ENCODE data around the gene TMEM141. TPM values are rescaled to one million over a fixed set of nuclear protein-coding genes. Genes with fewer than 3 reads are reported as not detected.
"Not testable (repeated sequence)": the region's sequence is repeated elsewhere in the genome, so short reads cannot be mapped to it uniquely, and the experiment has no call there.

The TMEM141 gene
- total RNA-seq, 1 donor from 2014 or later = 19.9 TPM

GRCh38 chr9:136799079-136799853 lies 8.1 kb downstream of the TMEM141 start:
- H3F3A ChIP-seq (ENCODE audit: low read depth) = peaks cover 41% of the 10 kb centered on the region
- H3K27ac ChIP-seq = no peak overlapping the region
- H3K4me1 Mint-ChIP-seq = peaks cover 38% of the 10 kb centered on the region
- no peaks in the 10 kb centered on the region for H3K9me3 Mint-ChIP-seq
- H3K27ac Mint-ChIP-seq = no peak overlapping the region
- H3K36me3 ChIP-seq = no peaks in the 10 kb centered on the region
- H4K20me1 ChIP-seq (ENCODE audit: low read depth) = no peaks in the 10 kb centered on the region
- H3K4me2 ChIP-seq = peak overlapping the region; percentile 86
- H3K4me3 ChIP-seq = peak overlapping the region; percentile 60
- H3K27me3 Mint-ChIP-seq (ENCODE audit: insufficient read depth, low read depth) = peaks cover 14% of the 10 kb centered on the region
- peak; percentile 52 for DNase-seq (ENCODE audit: low spot score)
- TF ChIP-seq EZH2 (IDR thresholded peaks at IDR 0.05) = no peak
- TF ChIP-seq, protein P1, sequence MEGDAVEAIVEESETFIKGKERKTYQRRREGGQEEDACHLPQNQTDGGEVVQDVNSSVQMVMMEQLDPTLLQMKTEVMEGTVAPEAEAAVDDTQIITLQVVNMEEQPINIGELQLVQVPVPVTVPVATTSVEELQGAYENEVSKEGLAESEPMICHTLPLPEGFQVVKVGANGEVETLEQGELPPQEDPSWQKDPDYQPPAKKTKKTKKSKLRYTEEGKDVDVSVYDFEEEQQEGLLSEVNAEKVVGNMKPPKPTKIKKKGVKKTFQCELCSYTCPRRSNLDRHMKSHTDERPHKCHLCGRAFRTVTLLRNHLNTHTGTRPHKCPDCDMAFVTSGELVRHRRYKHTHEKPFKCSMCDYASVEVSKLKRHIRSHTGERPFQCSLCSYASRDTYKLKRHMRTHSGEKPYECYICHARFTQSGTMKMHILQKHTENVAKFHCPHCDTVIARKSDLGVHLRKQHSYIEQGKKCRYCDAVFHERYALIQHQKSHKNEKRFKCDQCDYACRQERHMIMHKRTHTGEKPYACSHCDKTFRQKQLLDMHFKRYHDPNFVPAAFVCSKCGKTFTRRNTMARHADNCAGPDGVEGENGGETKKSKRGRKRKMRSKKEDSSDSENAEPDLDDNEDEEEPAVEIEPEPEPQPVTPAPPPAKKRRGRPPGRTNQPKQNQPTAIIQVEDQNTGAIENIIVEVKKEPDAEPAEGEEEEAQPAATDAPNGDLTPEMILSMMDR (IDR thresholded peaks at IDR 0.05) = no peak
- TF ChIP-seq EZH2phosphoT487 (IDR thresholded peaks at IDR 0.05) = no peak
- H3K27me3 ChIP-seq = peaks cover 26% of the 10 kb centered on the region
- H3K4me1 ChIP-seq = peaks cover 29% of the 10 kb centered on the region
- peaks cover 3% of the 10 kb centered on the region for H3K36me3 Mint-ChIP-seq
- peak overlapping the region; percentile 27 for H3K4me3 Mint-ChIP-seq
- no peaks in the 10 kb centered on the region for H3K79me2 ChIP-seq (ENCODE audit: low read depth)
- H2AFZ ChIP-seq (replicated peaks) = no peak overlapping the region
- no peak overlapping the region for H3K9ac ChIP-seq
- H3K9me3 ChIP-seq (ENCODE audit: low read depth) = no peaks in the 10 kb centered on the region

DNA sequence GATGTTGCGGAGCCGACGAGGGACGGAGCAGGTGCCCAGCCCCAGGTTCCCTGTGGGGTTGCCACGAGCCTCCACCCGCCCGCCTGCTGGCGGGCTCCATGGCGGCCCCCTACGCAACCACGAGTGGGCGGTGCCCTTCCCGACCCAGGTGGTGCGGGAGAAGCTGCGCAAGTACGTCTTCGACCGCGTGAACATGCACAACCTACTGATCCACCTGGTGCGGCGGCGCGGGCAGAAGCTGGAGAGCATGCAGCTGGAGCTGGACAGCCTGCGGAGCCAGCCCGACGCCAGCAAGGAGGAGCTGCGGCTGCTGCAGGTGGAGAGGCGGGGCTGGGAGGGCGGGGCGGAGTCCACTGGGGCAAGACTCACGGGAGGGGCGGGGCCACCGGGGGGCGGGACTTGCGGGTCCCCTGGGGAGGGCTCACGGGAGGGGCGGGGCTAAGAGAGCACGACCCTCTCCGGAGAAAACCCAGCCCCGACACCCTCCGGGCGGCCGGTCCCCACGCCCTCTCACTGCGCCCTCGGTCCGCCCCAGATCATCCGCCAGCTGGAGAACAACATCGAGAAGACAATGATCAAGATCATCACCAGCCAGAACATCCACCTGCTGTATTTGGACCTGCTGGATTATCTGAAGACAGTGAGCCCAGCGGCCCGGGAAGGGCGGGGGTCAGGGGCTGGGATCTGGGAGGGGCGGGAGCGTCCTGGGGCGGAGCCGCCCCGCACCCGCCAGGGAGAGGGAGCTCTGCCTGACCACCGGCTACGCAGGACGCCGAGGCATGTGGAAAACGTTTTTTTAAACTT lies 8.9 kb downstream of the TMEM141 start:
- H3K36me3 ChIP-seq = no peaks in the 10 kb centered on the region
- Mint-ChIP-seq H3K27ac (no peak overlapping the region), H3K4me1 (peaks cover 36% of the 10 kb centered on the region), H3K36me3 (peaks cover 3% of the 10 kb centered on the region), H3K4me3 (peak overlapping the region; percentile 89), H3K27me3 (ENCODE audit: insufficient read depth, low read depth) (peaks cover 14% of the 10 kb centered on the region), H3K9me3 (no peaks in the 10 kb centered on the region)
- peaks cover 29% of the 10 kb centered on the region for H3K4me1 ChIP-seq
- H3K4me2 ChIP-seq = peak overlapping the region; percentile 86
- H3F3A ChIP-seq (ENCODE audit: low read depth) = peaks cover 41% of the 10 kb centered on the region
- no peaks in the 10 kb centered on the region for H3K79me2 ChIP-seq (ENCODE audit: low read depth)
- H3K27me3 ChIP-seq = peaks cover 26% of the 10 kb centered on the region
- DNase-seq (ENCODE audit: low spot score) = peak; percentile 97
- no peak overlapping the region for H3K27ac ChIP-seq
- peak overlapping the region; percentile 91 for H2AFZ ChIP-seq (replicated peaks)
- TF ChIP-seq EZH2phosphoT487 (IDR thresholded peaks at IDR 0.05) = no peak
- TF ChIP-seq, protein P1 (IDR thresholded peaks at IDR 0.05) = peak; percentile 5
- TF ChIP-seq EZH2 (IDR thresholded peaks at IDR 0.05) = no peak
- H4K20me1 ChIP-seq (ENCODE audit: low read depth) = no peaks in the 10 kb centered on the region
- H3K4me3 ChIP-seq = peak overlapping the region; percentile 60
- H3K9me3 ChIP-seq (ENCODE audit: low read depth) = no peaks in the 10 kb centered on the region
- H3K9ac ChIP-seq = no peak overlapping the region

DNA sequence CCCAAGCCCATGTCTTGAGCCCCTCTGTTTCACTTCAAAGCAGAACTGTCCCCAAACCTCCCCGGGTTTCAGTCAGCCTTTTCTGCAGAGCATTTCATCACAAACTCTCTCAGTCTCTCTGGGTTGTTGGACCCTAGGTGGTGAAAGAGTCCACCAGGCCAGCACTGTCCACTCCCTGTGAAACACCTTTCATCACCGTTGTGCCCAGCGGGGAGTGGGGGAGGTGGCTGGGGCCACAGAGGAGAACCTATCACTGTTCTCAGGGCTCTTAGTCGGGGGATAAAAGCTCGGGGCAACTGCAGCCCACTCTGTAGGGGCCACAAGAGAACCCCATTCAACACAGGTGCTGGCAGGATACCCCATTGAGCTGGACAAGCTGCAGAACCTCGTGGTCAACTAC lies 11.2 kb downstream of the TMEM141 start:
- Mint-ChIP-seq H3K4me3 (no peak overlapping the region), H3K4me1 (peaks cover 31% of the 10 kb centered on the region), H3K27ac (no peak overlapping the region), H3K27me3 (ENCODE audit: insufficient read depth, low read depth) (peaks cover 13% of the 10 kb centered on the region), H3K36me3 (peaks cover 6% of the 10 kb centered on the region), H3K9me3 (peaks cover 2% of the 10 kb centered on the region)
- no peak overlapping the region for H3K4me3 ChIP-seq
- no peaks in the 10 kb centered on the region for H3K79me2 ChIP-seq (ENCODE audit: low read depth)
- H4K20me1 ChIP-seq (ENCODE audit: low read depth) = no peaks in the 10 kb centered on the region
- no peak for TF ChIP-seq EZH2 (IDR thresholded peaks at IDR 0.05)
- no peak for TF ChIP-seq EZH2phosphoT487 (IDR thresholded peaks at IDR 0.05)
- TF ChIP-seq, protein P1 (IDR thresholded peaks at IDR 0.05) = no peak
- H3K4me1 ChIP-seq = peaks cover 20% of the 10 kb centered on the region
- H2AFZ ChIP-seq (replicated peaks) = no peak overlapping the region
- H3K36me3 ChIP-seq = no peaks in the 10 kb centered on the region
- peaks cover 26% of the 10 kb centered on the region for H3K27me3 ChIP-seq
- H3K9me3 ChIP-seq (ENCODE audit: low read depth) = no peaks in the 10 kb centered on the region
- peaks cover 28% of the 10 kb centered on the region for H3F3A ChIP-seq (ENCODE audit: low read depth)
- no peak overlapping the region for H3K27ac ChIP-seq
- no peak overlapping the region for H3K4me2 ChIP-seq
- H3K9ac ChIP-seq = no peak overlapping the region
- no peak for DNase-seq (ENCODE audit: low spot score)

- H2AFZ ChIP-seq (replicated peaks); DNase-seq (ENCODE audit: low spot score); H3K4me3 ChIP-seq; H3K27ac ChIP-seq; H3K36me3 Mint-ChIP-seq; H3K79me2 ChIP-seq (ENCODE audit: low read depth); H3K9me3 ChIP-seq (ENCODE audit: low read depth); H3K27ac Mint-ChIP-seq; H3K4me2 ChIP-seq; H3K4me3 Mint-ChIP-seq; H3K36me3 ChIP-seq; H4K20me1 ChIP-seq (ENCODE audit: low read depth); H3K9ac ChIP-seq; H3K9me3 Mint-ChIP-seq: not testable (repeated sequence)
- H3K4me1 ChIP-seq = peaks cover 18% of the 10 kb centered on the region
- Mint-ChIP-seq H3K27me3 (ENCODE audit: insufficient read depth, low read depth) (peaks cover 16% of the 10 kb centered on the region), H3K4me1 (peaks cover 29% of the 10 kb centered on the region)
- H3F3A ChIP-seq (ENCODE audit: low read depth) = peaks cover 27% of the 10 kb centered on the region
- peaks cover 24% of the 10 kb centered on the region for H3K27me3 ChIP-seq
Observed at GRCh38 chr9:136803009-136803550, 11.9 kb downstream of the TMEM141 start.
